ENCODE data around the gene TP73. TPM values are rescaled to one million over a fixed set of nuclear protein-coding genes. Genes with fewer than 3 reads are reported as not detected.

Gene TP73
- total RNA-seq, 1 donor from 2014 or later: 13.0 TPM

DNA sequence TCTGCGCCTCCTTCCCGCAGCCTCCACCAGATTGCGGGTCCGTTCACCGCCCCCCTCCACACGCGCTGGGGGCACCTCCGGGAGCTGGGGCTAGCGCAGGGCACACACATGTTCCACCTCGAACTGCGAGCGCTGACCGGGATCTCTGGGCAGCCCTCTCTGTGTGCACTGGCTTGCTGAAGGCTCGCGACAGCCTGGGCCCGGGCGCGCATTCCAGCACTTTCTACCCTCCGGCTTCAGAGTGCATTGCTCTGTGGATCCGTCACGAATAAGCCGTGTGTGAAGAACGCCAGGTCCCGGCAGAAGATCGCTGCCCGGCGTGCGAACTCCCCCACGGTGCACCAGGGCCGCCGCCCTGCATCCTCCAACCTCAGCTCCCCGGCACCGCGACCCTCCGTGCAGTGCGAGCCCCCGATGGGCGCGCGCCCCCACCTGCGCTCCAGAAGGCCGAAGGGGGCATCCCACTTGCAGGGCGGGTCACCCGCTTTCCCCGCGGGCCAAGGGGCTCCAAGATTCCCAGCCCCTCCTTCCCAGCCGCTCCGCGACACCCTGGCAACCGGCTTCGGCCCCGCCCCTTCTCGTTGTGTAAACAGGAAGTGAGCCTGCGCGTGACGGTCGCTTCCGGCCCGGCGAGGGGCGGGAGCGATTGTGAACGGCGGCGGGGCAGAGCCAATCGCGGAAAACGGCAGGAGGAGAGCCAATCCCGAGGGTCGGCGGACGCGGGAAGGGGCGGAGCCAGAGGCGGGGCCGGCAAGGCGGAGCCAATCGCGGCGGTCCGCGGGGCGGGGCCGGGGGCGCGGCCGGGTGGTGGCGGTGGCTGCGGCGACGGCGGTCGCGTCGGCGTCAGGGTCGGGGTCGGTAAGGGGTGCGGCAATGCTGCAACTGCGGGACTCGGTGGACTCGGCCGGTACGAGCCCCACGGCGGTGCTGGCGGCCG lies 27.8 kb upstream of the TP73 start, which contains the start of gene TPRG1L:
Gene TPRG1L, plus strand, starts transcription at position 816 of the 937 bp plus-strand sequence. Its CDS starts 58 bp downstream, at position 874.
- Mint-ChIP-seq H3K4me1 (ENCODE audit: low read depth, unreplicated experiment) (peaks cover 7% of the 10 kb centered on the region), H3K36me3 (ENCODE audit: unreplicated experiment) (no peaks in the 10 kb centered on the region), H3K27me3 (ENCODE audit: unreplicated experiment) (peaks cover 11% of the 10 kb centered on the region), H3K27ac (ENCODE audit: unreplicated experiment) (peak within 1 kb of the TSS; percentile 86), H3K4me3 (ENCODE audit: unreplicated experiment) (peak within 1 kb of the TSS; percentile 90), H3K9me3 (ENCODE audit: unreplicated experiment) (peaks cover 8% of the 10 kb centered on the region)
- DNase-seq: peak; percentile 99
- TF ChIP-seq, protein P1, sequence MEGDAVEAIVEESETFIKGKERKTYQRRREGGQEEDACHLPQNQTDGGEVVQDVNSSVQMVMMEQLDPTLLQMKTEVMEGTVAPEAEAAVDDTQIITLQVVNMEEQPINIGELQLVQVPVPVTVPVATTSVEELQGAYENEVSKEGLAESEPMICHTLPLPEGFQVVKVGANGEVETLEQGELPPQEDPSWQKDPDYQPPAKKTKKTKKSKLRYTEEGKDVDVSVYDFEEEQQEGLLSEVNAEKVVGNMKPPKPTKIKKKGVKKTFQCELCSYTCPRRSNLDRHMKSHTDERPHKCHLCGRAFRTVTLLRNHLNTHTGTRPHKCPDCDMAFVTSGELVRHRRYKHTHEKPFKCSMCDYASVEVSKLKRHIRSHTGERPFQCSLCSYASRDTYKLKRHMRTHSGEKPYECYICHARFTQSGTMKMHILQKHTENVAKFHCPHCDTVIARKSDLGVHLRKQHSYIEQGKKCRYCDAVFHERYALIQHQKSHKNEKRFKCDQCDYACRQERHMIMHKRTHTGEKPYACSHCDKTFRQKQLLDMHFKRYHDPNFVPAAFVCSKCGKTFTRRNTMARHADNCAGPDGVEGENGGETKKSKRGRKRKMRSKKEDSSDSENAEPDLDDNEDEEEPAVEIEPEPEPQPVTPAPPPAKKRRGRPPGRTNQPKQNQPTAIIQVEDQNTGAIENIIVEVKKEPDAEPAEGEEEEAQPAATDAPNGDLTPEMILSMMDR (IDR thresholded peaks at IDR 0.05; ENCODE audit: partially characterized antibody, unreplicated experiment): no peak

DNA sequence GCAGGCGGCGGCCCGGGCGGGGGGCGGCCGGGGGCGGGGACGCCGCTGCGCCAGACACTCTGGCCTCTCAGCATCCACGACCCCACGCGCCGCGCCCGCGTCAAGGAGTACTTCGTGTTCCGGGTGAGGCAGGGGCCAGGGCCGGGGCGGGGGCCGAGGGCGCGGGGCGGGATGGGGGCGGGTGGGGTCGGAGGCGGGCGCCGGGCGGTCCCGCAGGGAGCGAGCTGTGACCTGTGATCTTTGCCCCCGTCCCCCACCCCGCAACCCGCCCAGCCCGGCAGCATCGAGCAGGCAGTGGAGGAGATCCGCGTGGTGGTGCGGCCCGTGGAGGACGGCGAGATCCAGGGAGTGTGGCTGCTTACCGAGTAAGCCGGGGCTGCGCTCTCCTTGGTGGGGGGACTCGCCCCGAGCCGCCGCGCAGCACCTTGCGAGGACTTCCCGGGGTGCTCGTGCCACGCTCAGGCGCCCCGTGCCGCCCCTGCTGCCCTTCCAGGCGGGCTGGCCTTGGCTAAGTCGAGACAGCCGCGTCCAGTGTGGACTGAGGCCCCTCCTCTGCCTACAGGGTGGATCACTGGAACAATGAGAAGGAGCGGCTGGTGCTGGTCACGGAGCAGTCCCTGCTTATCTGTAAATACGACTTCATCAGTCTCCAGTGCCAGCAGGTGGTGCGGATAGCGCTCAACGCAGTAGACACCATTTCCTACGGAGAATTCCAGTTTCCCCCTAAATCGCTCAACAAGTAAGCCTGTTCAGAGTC lies 27.0 kb upstream of the TP73 start:
- no peaks in the 10 kb centered on the region for H3K36me3 Mint-ChIP-seq (ENCODE audit: unreplicated experiment)
- peaks cover 8% of the 10 kb centered on the region for H3K9me3 Mint-ChIP-seq (ENCODE audit: unreplicated experiment)
- TF ChIP-seq, protein P1 (IDR thresholded peaks at IDR 0.05; ENCODE audit: partially characterized antibody, unreplicated experiment): no peak
- DNase-seq: peak; percentile 60
- peaks cover 7% of the 10 kb centered on the region for H3K4me1 Mint-ChIP-seq (ENCODE audit: low read depth, unreplicated experiment)
- H3K4me3 Mint-ChIP-seq (ENCODE audit: unreplicated experiment): peak overlapping the region; percentile 90
- H3K27me3 Mint-ChIP-seq (ENCODE audit: unreplicated experiment): peaks cover 9% of the 10 kb centered on the region
- peak overlapping the region; percentile 86 for H3K27ac Mint-ChIP-seq (ENCODE audit: unreplicated experiment)

DNA sequence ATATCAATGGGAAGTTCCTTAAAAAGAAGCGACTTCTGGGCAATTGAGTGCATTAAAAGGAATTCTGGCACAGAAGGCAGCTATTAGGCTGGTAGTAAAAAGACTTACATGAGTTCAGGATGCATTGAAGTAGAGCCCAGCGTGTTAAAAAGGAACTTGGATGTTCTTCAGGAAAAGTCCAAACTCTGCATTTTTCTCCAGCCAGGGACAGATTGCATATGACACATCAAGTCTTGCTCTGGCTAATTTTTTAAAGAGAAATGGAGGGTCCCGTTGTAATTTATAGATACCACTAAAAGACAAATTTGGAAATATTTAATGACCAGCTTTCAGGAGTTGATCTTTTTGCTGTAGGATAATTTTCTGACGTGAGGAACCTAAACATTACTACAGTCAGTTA lies 26.3 kb upstream of the TP73 start:
- TF ChIP-seq, protein P1 (IDR thresholded peaks at IDR 0.05; ENCODE audit: partially characterized antibody, unreplicated experiment): no peak
- H3K36me3 Mint-ChIP-seq (ENCODE audit: unreplicated experiment): no peaks in the 10 kb centered on the region
- H3K4me3 Mint-ChIP-seq (ENCODE audit: unreplicated experiment): peak overlapping the region; percentile 90
- peak overlapping the region; percentile 86 for H3K27ac Mint-ChIP-seq (ENCODE audit: unreplicated experiment)
- DNase-seq: no peak
- peaks cover 8% of the 10 kb centered on the region for H3K9me3 Mint-ChIP-seq (ENCODE audit: unreplicated experiment)
- peaks cover 9% of the 10 kb centered on the region for H3K27me3 Mint-ChIP-seq (ENCODE audit: unreplicated experiment)
- peaks cover 9% of the 10 kb centered on the region for H3K4me1 Mint-ChIP-seq (ENCODE audit: low read depth, unreplicated experiment)

DNA sequence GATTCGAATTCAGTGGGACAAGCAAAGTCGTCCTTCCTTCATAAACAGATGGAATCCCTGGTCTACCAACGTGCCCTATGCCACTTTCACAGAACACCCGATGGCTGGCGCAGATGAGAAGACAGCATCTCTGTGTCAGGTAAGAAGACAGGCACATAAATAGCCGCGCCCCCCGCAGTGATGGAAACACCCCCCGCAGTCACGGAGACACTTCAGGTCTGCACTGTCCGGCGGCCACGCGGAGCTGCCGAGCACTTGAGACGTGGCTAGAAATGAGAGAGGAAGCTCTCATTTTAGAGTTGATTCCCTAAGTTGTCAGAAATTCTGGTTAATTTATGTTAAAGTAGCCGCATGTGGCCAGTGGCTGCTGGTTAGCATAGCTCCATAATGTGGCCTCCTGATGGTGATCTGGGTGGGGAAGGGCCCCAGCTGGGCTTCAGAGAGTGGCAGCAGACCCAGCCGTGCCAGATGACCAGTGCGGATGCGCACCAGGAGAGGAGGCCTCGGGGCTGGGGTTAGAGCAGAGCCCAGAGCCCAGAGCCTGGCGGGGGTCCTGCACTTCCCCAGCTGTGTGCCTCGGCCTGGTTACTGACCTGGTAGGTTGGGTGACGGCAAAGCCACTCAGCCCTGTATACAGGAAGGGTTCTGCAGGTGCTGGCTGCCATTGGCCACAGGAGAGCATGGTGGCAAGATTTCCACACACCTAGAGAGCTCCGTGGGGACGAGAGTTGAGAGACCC lies 24.6 kb upstream of the TP73 start:
- peaks cover 3% of the 10 kb centered on the region for H3K9me3 Mint-ChIP-seq (ENCODE audit: unreplicated experiment)
- DNase-seq: peak; percentile 10
- no peak overlapping the region for H3K27ac Mint-ChIP-seq (ENCODE audit: unreplicated experiment)
- H3K27me3 Mint-ChIP-seq (ENCODE audit: unreplicated experiment): peaks cover 7% of the 10 kb centered on the region
- peaks cover 9% of the 10 kb centered on the region for H3K4me1 Mint-ChIP-seq (ENCODE audit: low read depth, unreplicated experiment)
- no peaks in the 10 kb centered on the region for H3K36me3 Mint-ChIP-seq (ENCODE audit: unreplicated experiment)
- no peak overlapping the region for H3K4me3 Mint-ChIP-seq (ENCODE audit: unreplicated experiment)
- TF ChIP-seq, protein P1 (IDR thresholded peaks at IDR 0.05; ENCODE audit: partially characterized antibody, unreplicated experiment): no peak

Measured in glutamatergic neuron (in vitro differentiated cells).